Kidney (tissue), 14 donors: ENCODE results near the gene C1QTNF8. TPM values are rescaled to one million over a fixed set of nuclear protein-coding genes. Genes with fewer than 3 reads are reported as not detected.

Experiments used
- DNase-seq, 5 donors: peaks; one replicate each; pipeline ENCODE4 v3.0.0-alpha.2; 2013 to 2020
- FAIRE-seq: peaks from 2 replicates; lab custom pipeline; 2012; peaks lifted over from hg19 to GRCh38; lab: Jason Lieb, UNC
- H3K27ac ChIP-seq, 2 donors: one replicate each; pipeline ENCODE4 v1.7.0; 2013; ENCODE audit warnings: low read depth in 2 of 2, low read length in 2 of 2, inconsistent platforms in 1 of 2
- H3K27me3 ChIP-seq: one replicate; pipeline ENCODE4 v1.7.1; 2013; ENCODE audit warnings: low read length, inconsistent platforms; ENCODE audit not compliant: control insufficient read depth, insufficient read depth
- H3K36me3 ChIP-seq, 3 donors: one replicate each; pipeline versions ENCODE4 v1.7.0 to v1.7.1; 2013; ENCODE audit warnings: low read length in 3 of 3, control low read depth in 1 of 3, inconsistent platforms in 1 of 3; ENCODE audit not compliant: insufficient read depth in 3 of 3, control insufficient read depth in 2 of 3
- H3K4me1 ChIP-seq, 3 donors: one replicate each; pipeline versions ENCODE4 v1.7.0 to v1.7.1; 2013; ENCODE audit warnings: low read length in 3 of 3, inconsistent platforms in 1 of 3, low read depth in 1 of 3; ENCODE audit not compliant: control insufficient read depth in 2 of 3, insufficient read depth in 2 of 3
- H3K4me3 ChIP-seq, 3 donors: one replicate each; pipeline versions ENCODE4 v1.7.0 to v1.8.1; 2013; ENCODE audit warnings: low read length in 3 of 3, control low read depth in 1 of 3, inconsistent platforms in 1 of 3
- H3K9ac ChIP-seq, 3 donors: one replicate each; pipeline versions ENCODE4 v1.7.0 to v1.7.1; 2013; ENCODE audit warnings: low read length in 3 of 3, control low read depth in 1 of 3, inconsistent platforms in 1 of 3
- H3K9me3 ChIP-seq, 3 donors: one replicate each; pipeline versions ENCODE4 v1.7.0 to v1.7.1; 2013; ENCODE audit warnings: low read length in 3 of 3, control low read depth in 1 of 3, inconsistent platforms in 1 of 3; ENCODE audit not compliant: control insufficient read depth in 2 of 3, insufficient read depth in 1 of 3
- CTCF ChIP-seq: IDR thresholded peaks from 3 replicates; pipeline ENCODE4 v1.5.1; 2012; ENCODE audit warnings: mild to moderate bottlenecking, moderate library complexity, borderline replicate concordance; ENCODE audit not compliant: insufficient read depth; ENCODE audit errors: extremely low read depth
- intact Hi-C: fragments of 100-400 bp; cut with DNase I; formaldehyde crosslinking; loops from one replicate; pipeline ENCODE4 v1.11.1; 2022
- polyA plus RNA-seq: library from polyadenylated mRNA; stranded (reverse); fragments of 350-450 nt; fragmentation: Illumina TruSeq; extraction: RNeasy Lipid Tissue Mini Kit (QIAGEN cat#74804); gene quantifications from one replicate; pipeline ENCODE4 v1.2.3, GENCODE V29; 2014; ENCODE audit warnings: low read depth, low replicate concordance; ENCODE audit not compliant: insufficient read depth
- total RNA-seq: library from RNA; stranded (reverse); fragmentation: NEBNext Ultra II Directional; extraction: Animal tissue kit (Norgen Biotek cat#: 25700); gene quantifications from one replicate; pipeline ENCODE4 v1.2.1, GENCODE V29; 2021
- donor health status: control.
- donor health status: control.
- donor health status: control.
- donor health status: control.
- donor health status: control.
- donor health status: DM: yes; HTN: yes; CAD: no.
- donor health status: Normal renal cell carcinoma (clear cell type).

The C1QTNF8 gene
- total and polyA plus RNA-seq, 2 donors from 2014 or later = not detected

DNA sequence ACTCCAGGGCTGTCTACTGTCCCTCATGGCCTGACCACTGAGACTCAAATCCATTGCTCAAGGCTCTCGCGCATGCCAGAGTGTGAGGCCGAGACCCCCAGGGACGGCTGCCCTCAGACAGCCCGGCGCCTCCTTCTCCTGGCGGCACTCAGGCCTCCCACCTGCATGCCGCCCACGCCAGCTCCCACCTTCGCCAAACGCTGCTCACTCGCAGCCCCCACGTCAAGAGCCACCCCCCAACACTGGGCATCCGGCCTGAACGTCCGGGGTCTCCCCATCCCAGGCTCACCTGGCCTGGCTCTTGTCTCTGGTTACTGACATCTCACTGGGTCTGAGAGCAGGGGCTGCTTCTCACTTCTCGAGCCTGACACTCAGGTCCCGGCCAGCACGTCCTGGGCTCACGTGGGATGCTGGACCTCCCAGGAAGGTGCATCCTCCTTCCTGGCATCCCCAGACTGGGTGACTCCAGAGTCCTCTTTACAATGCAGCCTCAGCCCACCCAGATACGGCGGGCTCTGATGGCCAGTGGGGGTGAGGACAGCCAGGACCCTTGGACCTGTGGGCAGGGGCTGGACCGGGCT lies 44.6 kb upstream of the C1QTNF8 start:
- intact Hi-C loops = no loop called here
- no peaks in the 10 kb centered on the region for H3K4me1 ChIP-seq
- no peak for TF ChIP-seq CTCF
- no peaks in the 10 kb centered on the region for H3K9me3 ChIP-seq
- H3K27ac ChIP-seq = no peak overlapping the region
- no peak overlapping the region for H3K4me3 ChIP-seq
- FAIRE-seq (no peak), DNase-seq (peak in 2 of 5 donors; percentile 54 to 57)
- H3K27me3 ChIP-seq = no peaks in the 10 kb centered on the region
- H3K9ac ChIP-seq = no peak overlapping the region
- H3K36me3 ChIP-seq = no peaks in the 10 kb centered on the region

GRCh38 chr16:1137604-1138003 lies 41.6 kb upstream of the C1QTNF8 start:
- TF ChIP-seq CTCF = no peak
- no peak overlapping the region for H3K4me3 ChIP-seq
- intact Hi-C loops = no loop called here
- FAIRE-seq = no peak
- no peaks in the 10 kb centered on the region for H3K36me3 ChIP-seq
- no peaks in the 10 kb centered on the region for H3K9me3 ChIP-seq
- H3K9ac ChIP-seq = no peak overlapping the region
- H3K27ac ChIP-seq = no peak overlapping the region
- DNase-seq = peak in 1 of 5 donors; percentile 91
- peaks cover 0 to 4% (median 0%) of the 10 kb centered on the region in 3 donors for H3K4me1 ChIP-seq
- H3K27me3 ChIP-seq = no peaks in the 10 kb centered on the region

GRCh38 chr16:1135459-1135825 lies 39.4 kb upstream of the C1QTNF8 start:
- intact Hi-C loops = no loop called here
- no peak for FAIRE-seq
- H3K27me3 ChIP-seq = no peaks in the 10 kb centered on the region
- peaks cover 0 to 4% (median 0%) of the 10 kb centered on the region in 3 donors for H3K4me1 ChIP-seq
- H3K9me3 ChIP-seq = no peaks in the 10 kb centered on the region
- no peak overlapping the region for H3K4me3 ChIP-seq
- no peak for TF ChIP-seq CTCF
- DNase-seq = no peak
- H3K9ac ChIP-seq = no peak overlapping the region
- H3K36me3 ChIP-seq = no peaks in the 10 kb centered on the region
- no peak overlapping the region for H3K27ac ChIP-seq
